A549 (cell line): ENCODE data around the gene KIFC3. TPM values are rescaled to one million over a fixed set of nuclear protein-coding genes. Genes with fewer than 3 reads are reported as not detected.

Experiments
- ATAC-seq, 2 experiments: fragments of 200-7000 bp in 1 of 2; fragments of >200 bp in 1 of 2; cut with Nextera tagmentation in 1 of 2; cut with Tn5 transposase in 1 of 2; 3 replicates each; pipeline versions ENCODE4 v1.8.0 to v1.9.1; 2018 to 2020; ENCODE audit warnings: mild to moderate bottlenecking in 1 of 2, moderate library complexity in 1 of 2
- CTCF ChIA-PET: fragments of 300-600 bp; sonication (Branson Sonifier 250); formaldehyde crosslinking; extraction: SDS; loops from one replicate; lab custom pipeline; 2021; ENCODE audit warnings: antibody characterized with exemption, inconsistent platforms; lab: Yijun Ruan, JAX
- POLR2A ChIA-PET: fragments of 350-600 bp; formaldehyde crosslinking; extraction: SDS; loops from one replicate; lab custom pipeline; 2021; ENCODE audit warnings: antibody characterized with exemption, inconsistent platforms; lab: Yijun Ruan, JAX
- DNase-seq, 2 experiments: peaks; one replicate each; pipeline versions ENCODE4 v3.0.0 to v3.0.0-alpha.2; 2011 to 2016; ENCODE audit warnings: low read depth in 1 of 2, low spot score in 1 of 2
- FAIRE-seq: peaks from 2 replicates; lab custom pipeline; 2011; peaks lifted over from hg19 to GRCh38; lab: Jason Lieb, UNC
- H3K27ac ChIP-seq, 2 experiments: fragments of >200 bp; sonication (Bioruptor Twin); formaldehyde crosslinking; 3 replicates each; pipeline ENCODE4 v1.5.1; 2016 to 2017
- H3K4me1 ChIP-seq: fragments of >200 bp; sonication (Bioruptor Twin); formaldehyde crosslinking; 3 replicates; pipeline ENCODE4 v1.6.1; 2016
- H3K4me2 ChIP-seq: fragments of >200 bp; sonication (Bioruptor Twin); formaldehyde crosslinking; 3 replicates; pipeline ENCODE4 v1.6.1; 2016
- H3K4me3 ChIP-seq: fragments of >200 bp; sonication (Bioruptor Twin); formaldehyde crosslinking; 3 replicates; pipeline ENCODE4 v1.5.1; 2016
- H3K9me3 ChIP-seq: fragments of >200 bp; sonication (Bioruptor Twin); formaldehyde crosslinking; 3 replicates; pipeline ENCODE4 v1.6.1; 2016
- BHLHE40 ChIP-seq: IDR thresholded peaks from 2 replicates; pipeline ENCODE4 v1.6.1; 2012; ENCODE audit warnings: low read depth, low read length, inconsistent platforms
- CBX2 ChIP-seq: fragments of 200-600 bp; sonication (generic); IDR thresholded peaks from 2 replicates; pipeline ENCODE4 v1.6.1; 2016; ENCODE audit warnings: low read depth, mild to moderate bottlenecking, borderline replicate concordance
- CBX8 ChIP-seq: fragments of 200-600 bp; sonication (generic); IDR thresholded peaks from 2 replicates; pipeline ENCODE4 v1.6.1; 2016
- CEBPB ChIP-seq, 2 experiments: fragments of >200 bp in 1 of 2; sonication (Bioruptor Twin) in 1 of 2; formaldehyde crosslinking in 1 of 2; IDR thresholded peaks; 2 replicates each; pipeline ENCODE4 v1.6.1; 2012 to 2016
- EP300 ChIP-seq, 2 experiments: fragments of >200 bp; sonication (Bioruptor Twin); formaldehyde crosslinking; IDR thresholded peaks; 2 replicates in 1 of 2; 3 replicates in 1 of 2; pipeline ENCODE4 v1.6.1; 2016 to 2017
- FOSB ChIP-seq: fragments of 250-450 bp; sonication (Bioruptor Pico); IDR thresholded peaks from 2 replicates; pipeline ENCODE4 v1.5.0; 2020; ENCODE audit warnings: mild to moderate bottlenecking, moderate library complexity
- FOXS1 ChIP-seq: fragments of 250-450 bp; sonication (Bioruptor Pico); IDR thresholded peaks from 2 replicates; pipeline ENCODE4 v1.5.0; 2020; ENCODE audit warnings: mild to moderate bottlenecking, moderate library complexity
- GATA3 ChIP-seq: IDR thresholded peaks from 2 replicates; pipeline ENCODE4 v1.6.1; 2012; ENCODE audit warnings: borderline replicate concordance
- HDAC2 ChIP-seq: fragments of 200-600 bp; sonication (generic); IDR thresholded peaks from 2 replicates; pipeline ENCODE4 v1.6.1; 2016
- HOXB5 ChIP-seq: fragments of 250-450 bp; sonication (Bioruptor Pico); IDR thresholded peaks from 2 replicates; pipeline ENCODE4 v1.5.0; 2020; ENCODE audit warnings: mild to moderate bottlenecking, moderate library complexity
- KDM1A ChIP-seq: fragments of 200-600 bp; sonication (generic); IDR thresholded peaks from 2 replicates; pipeline ENCODE4 v1.6.1; 2016; ENCODE audit warnings: low read depth, mild to moderate bottlenecking
- MYC ChIP-seq: IDR thresholded peaks from 2 replicates; pipeline ENCODE4 v1.6.1; 2012; ENCODE audit warnings: mild to moderate bottlenecking, inconsistent platforms, low read length, improper control_type of control experiment, borderline replicate concordance
- NPAS2 ChIP-seq: fragments of 250-450 bp; sonication (Bioruptor Pico); IDR thresholded peaks from 2 replicates; pipeline ENCODE4 v1.8.0; 2022; ENCODE audit warnings: mild to moderate bottlenecking, moderate library complexity, borderline replicate concordance
- NR3C1 ChIP-seq: fragments of >200 bp; sonication (Bioruptor Twin); formaldehyde crosslinking; IDR thresholded peaks from 3 replicates; pipeline ENCODE4 v1.6.1; 2017
- PHF8 ChIP-seq: fragments of 200-600 bp; sonication (generic); IDR thresholded peaks from 2 replicates; pipeline ENCODE4 v1.6.1; 2016; ENCODE audit warnings: low read depth, mild to moderate bottlenecking, antibody characterized with exemption, moderate library complexity, borderline replicate concordance
- POLR2A ChIP-seq: IDR thresholded peaks from 2 replicates; pipeline ENCODE4 v1.6.1; 2012; ENCODE audit warnings: mild to moderate bottlenecking, low read length
- POLR2AphosphoS2 ChIP-seq: conservative IDR thresholded peaks from 2 replicates; pipeline ENCODE4 v1.6.1; 2012; ENCODE audit warnings: low read length, improper control_type of control experiment, inconsistent platforms
- RAD21 ChIP-seq, 2 experiments: fragments of >200 bp in 1 of 2; sonication (Bioruptor Twin) in 1 of 2; formaldehyde crosslinking in 1 of 2; IDR thresholded peaks in 1 of 2; conservative IDR thresholded peaks in 1 of 2; 2 replicates in 1 of 2; 3 replicates in 1 of 2; pipeline ENCODE4 v1.6.1; 2012 to 2018; ENCODE audit warnings: inconsistent platforms in 1 of 2
- RARB ChIP-seq: fragments of 250-450 bp; sonication (Bioruptor Pico); IDR thresholded peaks from 2 replicates; pipeline ENCODE4 v1.8.0; 2021; ENCODE audit warnings: mild to moderate bottlenecking, moderate library complexity
- RCOR1 ChIP-seq: fragments of 150-350 bp; IDR thresholded peaks from 2 replicates; pipeline ENCODE4 v1.6.1; 2014; ENCODE audit warnings: antibody characterized with exemption, low read length, low read depth
- RFX5 ChIP-seq: fragments of 450-650 bp; IDR thresholded peaks from 2 replicates; pipeline ENCODE4 v1.7.1; 2014; ENCODE audit warnings: antibody characterized with exemption, mild to moderate bottlenecking, moderate library complexity
- SREBF2 ChIP-seq: fragments of 450-650 bp; IDR thresholded peaks from 2 replicates; pipeline ENCODE4 v1.6.1; 2014; ENCODE audit warnings: mild to moderate bottlenecking, moderate library complexity
- TP53 ChIP-seq: fragments of 250-450 bp; sonication (Bioruptor Pico); IDR thresholded peaks from 2 replicates; pipeline ENCODE4 v1.5.0; 2021; ENCODE audit warnings: mild to moderate bottlenecking, moderate library complexity
- ZC3H11A ChIP-seq: fragments of 450-650 bp; IDR thresholded peaks from 2 replicates; pipeline ENCODE4 v1.6.1; 2014; ENCODE audit warnings: antibody characterized with exemption, mild to moderate bottlenecking
- ZSCAN20 ChIP-seq: fragments of 250-450 bp; sonication (Bioruptor Pico); IDR thresholded peaks from 2 replicates; pipeline ENCODE4 v1.8.0; 2022; ENCODE audit warnings: mild to moderate bottlenecking, moderate library complexity
- WGBS: methylation state at CpG from one replicate; pipeline ENCODE4 v1.1.6; 2017; ENCODE audit errors: missing lambda C conversion rate; 5-methylcytosine and 5-hydroxymethylcytosine counted together
- polyA plus RNA-seq, 4 experiments: library from polyadenylated mRNA; depleted of rRNA in 3 of 4; stranded (reverse); fragments of >200 nt; fragmentation: RNase III in 1 of 4; extraction: RNeasy Plus Mini Kit Qiagen cat#74134 plus additional on column Dnase treatment in 1 of 4; gene quantifications; 2 replicates in 3 of 4; 3 replicates in 1 of 4; pipeline ENCODE4 v1.2.3, GENCODE V29; 2011 to 2017
- TF ChIP-seq, protein P1 (sequence below): fragments of >200 bp; sonication (Bioruptor Twin); formaldehyde crosslinking; IDR thresholded peaks from 2 replicates; pipeline ENCODE4 v1.6.1; 2016
- TF ChIP-seq, protein P2 (sequence below): IDR thresholded peaks from 2 replicates; pipeline ENCODE4 v1.6.1; 2012
- TF ChIP-seq, protein P3 (sequence below): fragments of 200-600 bp; sonication (generic); IDR thresholded peaks from 2 replicates; pipeline ENCODE4 v1.6.1; 2016; ENCODE audit warnings: antibody characterized with exemption, mild to moderate bottlenecking, moderate library complexity
- TF ChIP-seq, protein P4 (sequence below): fragments of 250-450 bp; sonication (Bioruptor Pico); IDR thresholded peaks from 2 replicates; pipeline ENCODE4 v1.5.0; 2020; ENCODE audit warnings: low read depth, mild to moderate bottlenecking, moderate library complexity
- TF ChIP-seq, protein P5 (sequence below): fragments of 450-650 bp; IDR thresholded peaks from 2 replicates; pipeline ENCODE4 v1.6.1; 2014; ENCODE audit warnings: antibody characterized with exemption

The KIFC3 gene
- polyA plus RNA-seq, 2 of the 4 experiments (the other 2 are of a cell fraction), result 128 to 178 TPM

DNA sequence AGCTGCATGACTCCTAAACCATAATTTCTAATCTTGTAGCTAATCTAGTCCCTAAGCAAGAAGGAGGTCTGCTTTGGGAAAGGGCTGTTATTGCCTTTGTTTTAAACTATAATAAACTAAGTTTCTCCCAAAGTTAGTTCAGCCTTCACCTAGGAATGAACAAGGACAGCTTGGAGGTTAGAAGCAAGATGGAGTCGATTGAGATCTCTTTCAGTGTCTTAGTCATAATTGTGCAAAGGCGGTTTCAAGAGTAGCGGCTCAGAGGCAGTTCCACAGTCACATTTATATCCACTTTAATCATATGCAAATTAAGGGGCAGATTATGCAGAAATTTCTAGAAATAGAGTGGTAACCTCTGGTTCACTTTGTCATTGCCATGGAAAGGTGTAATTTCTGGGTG is 90.3 kb downstream of the KIFC3 start:
- TF ChIP-seq GATA3 (no peak), BHLHE40 (no peak), TP53 (CRISPR knock-in tag) (no peak), MYC (no peak), HDAC2 (no peak), FOSB (CRISPR knock-in tag) (no peak), ZSCAN20 (CRISPR knock-in tag) (no peak), EP300 (IDR thresholded peaks at IDR 0.05) (no peak), HOXB5 (CRISPR knock-in tag) (no peak), FOXS1 (CRISPR knock-in tag) (no peak), NPAS2 (no peak), CBX8 (no peak), PHF8 (no peak), RFX5 (no peak)
- TF ChIP-seq, protein P1, sequence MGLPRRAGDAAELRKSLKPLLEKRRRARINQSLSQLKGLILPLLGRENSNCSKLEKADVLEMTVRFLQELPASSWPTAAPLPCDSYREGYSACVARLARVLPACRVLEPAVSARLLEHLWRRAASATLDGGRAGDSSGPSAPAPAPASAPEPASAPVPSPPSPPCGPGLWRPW, result no peak
- TF ChIP-seq, protein P2, sequence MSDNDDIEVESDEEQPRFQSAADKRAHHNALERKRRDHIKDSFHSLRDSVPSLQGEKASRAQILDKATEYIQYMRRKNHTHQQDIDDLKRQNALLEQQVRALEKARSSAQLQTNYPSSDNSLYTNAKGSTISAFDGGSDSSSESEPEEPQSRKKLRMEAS, result no peak
- TF ChIP-seq, protein P3, sequence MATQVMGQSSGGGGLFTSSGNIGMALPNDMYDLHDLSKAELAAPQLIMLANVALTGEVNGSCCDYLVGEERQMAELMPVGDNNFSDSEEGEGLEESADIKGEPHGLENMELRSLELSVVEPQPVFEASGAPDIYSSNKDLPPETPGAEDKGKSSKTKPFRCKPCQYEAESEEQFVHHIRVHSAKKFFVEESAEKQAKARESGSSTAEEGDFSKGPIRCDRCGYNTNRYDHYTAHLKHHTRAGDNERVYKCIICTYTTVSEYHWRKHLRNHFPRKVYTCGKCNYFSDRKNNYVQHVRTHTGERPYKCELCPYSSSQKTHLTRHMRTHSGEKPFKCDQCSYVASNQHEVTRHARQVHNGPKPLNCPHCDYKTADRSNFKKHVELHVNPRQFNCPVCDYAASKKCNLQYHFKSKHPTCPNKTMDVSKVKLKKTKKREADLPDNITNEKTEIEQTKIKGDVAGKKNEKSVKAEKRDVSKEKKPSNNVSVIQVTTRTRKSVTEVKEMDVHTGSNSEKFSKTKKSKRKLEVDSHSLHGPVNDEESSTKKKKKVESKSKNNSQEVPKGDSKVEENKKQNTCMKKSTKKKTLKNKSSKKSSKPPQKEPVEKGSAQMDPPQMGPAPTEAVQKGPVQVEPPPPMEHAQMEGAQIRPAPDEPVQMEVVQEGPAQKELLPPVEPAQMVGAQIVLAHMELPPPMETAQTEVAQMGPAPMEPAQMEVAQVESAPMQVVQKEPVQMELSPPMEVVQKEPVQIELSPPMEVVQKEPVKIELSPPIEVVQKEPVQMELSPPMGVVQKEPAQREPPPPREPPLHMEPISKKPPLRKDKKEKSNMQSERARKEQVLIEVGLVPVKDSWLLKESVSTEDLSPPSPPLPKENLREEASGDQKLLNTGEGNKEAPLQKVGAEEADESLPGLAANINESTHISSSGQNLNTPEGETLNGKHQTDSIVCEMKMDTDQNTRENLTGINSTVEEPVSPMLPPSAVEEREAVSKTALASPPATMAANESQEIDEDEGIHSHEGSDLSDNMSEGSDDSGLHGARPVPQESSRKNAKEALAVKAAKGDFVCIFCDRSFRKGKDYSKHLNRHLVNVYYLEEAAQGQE, result no peak
- ATAC-seq (no peak), FAIRE-seq (no peak), DNase-seq (no peak)
- no peak overlapping the region for H3K4me3 ChIP-seq
- ChIA-PET POLR2A (no interaction called here), CTCF (interaction anchor here (0.8 to 10.1 kb wide), 7 partner anchors 9 to 136 kb away, joined by 3 to 103 read pairs (median 4); no protein-coding TSS in a partner anchor)
- H3K27ac ChIP-seq, result no peak overlapping the region
- no peaks in the 10 kb centered on the region for H3K4me1 ChIP-seq
- 78% methylated on average over 3 of the region's 3 CpGs for WGBS
- H3K4me2 ChIP-seq, result no peak overlapping the region
- H3K9me3 ChIP-seq, result no peaks in the 10 kb centered on the region

DNA sequence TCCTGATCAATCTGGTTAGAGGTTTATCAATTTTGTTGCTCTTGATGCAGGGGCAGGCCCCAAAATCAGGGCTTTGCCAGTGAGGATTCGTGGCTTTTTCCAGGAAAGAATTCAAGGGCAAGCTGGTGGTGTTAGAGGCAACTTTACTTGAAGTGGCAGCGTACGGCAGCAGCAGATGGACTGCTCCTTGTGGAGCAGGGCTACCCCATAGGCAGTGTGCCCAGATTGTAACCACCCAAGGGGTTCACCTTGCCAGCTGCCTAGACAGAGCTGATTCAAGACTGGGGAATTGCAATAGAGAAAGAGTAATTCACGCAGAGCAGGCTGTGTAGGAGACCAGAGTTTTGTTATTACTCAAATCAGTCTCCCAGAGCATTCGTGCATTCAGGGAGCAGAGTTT is 90.9 kb downstream of the KIFC3 start:
- DNase-seq (no peak), FAIRE-seq (no peak), ATAC-seq (no peak)
- H3K4me1 ChIP-seq, result no peaks in the 10 kb centered on the region
- POLR2A ChIA-PET, result no interaction called here
- no peaks in the 10 kb centered on the region for H3K9me3 ChIP-seq
- H3K27ac ChIP-seq, result no peak overlapping the region
- CTCF ChIA-PET, result interaction anchor here (1.2 to 10.1 kb wide), 5 partner anchors 10 to 135 kb away, joined by 4 to 103 read pairs (median 6); no protein-coding TSS in a partner anchor
- no peak overlapping the region for H3K4me2 ChIP-seq
- no peak overlapping the region for H3K4me3 ChIP-seq
- WGBS, result 81% methylated on average over 5 of the region's 5 CpGs
- TF ChIP-seq RCOR1 (no peak), CBX2 (no peak), RARB (no peak), KDM1A (no peak), CEBPB (IDR thresholded peaks at IDR 0.05) (no peak), ZSCAN20 (CRISPR knock-in tag) (no peak), HOXB5 (CRISPR knock-in tag) (no peak), NR3C1 (no peak), RAD21 (conservative IDR thresholded peaks at IDR 0.05 in 1 of 2, IDR thresholded peaks at IDR 0.05 in 1 of 2) (no peak), POLR2AphosphoS2 (no peak), TP53 (CRISPR knock-in tag) (no peak), SREBF2 (no peak), POLR2A (no peak), ZC3H11A (no peak)
- TF ChIP-seq, protein P3, result no peak
- TF ChIP-seq, protein P4, sequence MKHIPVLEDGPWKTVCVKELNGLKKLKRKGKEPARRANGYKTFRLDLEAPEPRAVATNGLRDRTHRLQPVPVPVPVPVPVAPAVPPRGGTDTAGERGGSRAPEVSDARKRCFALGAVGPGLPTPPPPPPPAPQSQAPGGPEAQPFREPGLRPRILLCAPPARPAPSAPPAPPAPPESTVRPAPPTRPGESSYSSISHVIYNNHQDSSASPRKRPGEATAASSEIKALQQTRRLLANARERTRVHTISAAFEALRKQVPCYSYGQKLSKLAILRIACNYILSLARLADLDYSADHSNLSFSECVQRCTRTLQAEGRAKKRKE (CRISPR knock-in tag), result no peak
- TF ChIP-seq, protein P5, sequence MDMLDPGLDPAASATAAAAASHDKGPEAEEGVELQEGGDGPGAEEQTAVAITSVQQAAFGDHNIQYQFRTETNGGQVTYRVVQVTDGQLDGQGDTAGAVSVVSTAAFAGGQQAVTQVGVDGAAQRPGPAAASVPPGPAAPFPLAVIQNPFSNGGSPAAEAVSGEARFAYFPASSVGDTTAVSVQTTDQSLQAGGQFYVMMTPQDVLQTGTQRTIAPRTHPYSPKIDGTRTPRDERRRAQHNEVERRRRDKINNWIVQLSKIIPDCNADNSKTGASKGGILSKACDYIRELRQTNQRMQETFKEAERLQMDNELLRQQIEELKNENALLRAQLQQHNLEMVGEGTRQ, result no peak
